Adipocyte (in vitro differentiated cells): ENCODE measurements around the gene HLA-DOA.

Experiments
- DNase-seq: peaks from one replicate; pipeline ENCODE4 v3.0.0-alpha.2; 2015; ENCODE audit warnings: low read depth
- H3K27me3 ChIP-seq: replicated peaks from 2 replicates; pipeline ENCODE4 v1.7.0; 2013; ENCODE audit warnings: mild to moderate bottlenecking, low read length, moderate library complexity; ENCODE audit not compliant: control insufficient read depth, insufficient read depth
- H3K36me3 ChIP-seq: 2 replicates; pipeline ENCODE4 v1.7.0; 2013; ENCODE audit warnings: low read length, mild to moderate bottlenecking, moderate library complexity; ENCODE audit not compliant: control insufficient read depth, insufficient read depth, severe bottlenecking
- H3K4me1 ChIP-seq: 2 replicates; pipeline ENCODE4 v1.7.0; 2013; ENCODE audit warnings: mild to moderate bottlenecking, low read length, moderate library complexity; ENCODE audit not compliant: control insufficient read depth, insufficient read depth
- H3K4me3 ChIP-seq: 2 replicates; pipeline ENCODE4 v1.7.0; 2013; ENCODE audit warnings: mild to moderate bottlenecking, low read length, moderate library complexity
- H3K9ac ChIP-seq: 2 replicates; pipeline ENCODE4 v1.7.0; 2013; ENCODE audit warnings: mild to moderate bottlenecking, low read length, moderate library complexity
- H3K9me3 ChIP-seq: 2 replicates; pipeline ENCODE4 v1.7.0; 2013; ENCODE audit warnings: mild to moderate bottlenecking, low read length, moderate library complexity; ENCODE audit not compliant: control insufficient read depth

The HLA-DOA gene

DNA sequence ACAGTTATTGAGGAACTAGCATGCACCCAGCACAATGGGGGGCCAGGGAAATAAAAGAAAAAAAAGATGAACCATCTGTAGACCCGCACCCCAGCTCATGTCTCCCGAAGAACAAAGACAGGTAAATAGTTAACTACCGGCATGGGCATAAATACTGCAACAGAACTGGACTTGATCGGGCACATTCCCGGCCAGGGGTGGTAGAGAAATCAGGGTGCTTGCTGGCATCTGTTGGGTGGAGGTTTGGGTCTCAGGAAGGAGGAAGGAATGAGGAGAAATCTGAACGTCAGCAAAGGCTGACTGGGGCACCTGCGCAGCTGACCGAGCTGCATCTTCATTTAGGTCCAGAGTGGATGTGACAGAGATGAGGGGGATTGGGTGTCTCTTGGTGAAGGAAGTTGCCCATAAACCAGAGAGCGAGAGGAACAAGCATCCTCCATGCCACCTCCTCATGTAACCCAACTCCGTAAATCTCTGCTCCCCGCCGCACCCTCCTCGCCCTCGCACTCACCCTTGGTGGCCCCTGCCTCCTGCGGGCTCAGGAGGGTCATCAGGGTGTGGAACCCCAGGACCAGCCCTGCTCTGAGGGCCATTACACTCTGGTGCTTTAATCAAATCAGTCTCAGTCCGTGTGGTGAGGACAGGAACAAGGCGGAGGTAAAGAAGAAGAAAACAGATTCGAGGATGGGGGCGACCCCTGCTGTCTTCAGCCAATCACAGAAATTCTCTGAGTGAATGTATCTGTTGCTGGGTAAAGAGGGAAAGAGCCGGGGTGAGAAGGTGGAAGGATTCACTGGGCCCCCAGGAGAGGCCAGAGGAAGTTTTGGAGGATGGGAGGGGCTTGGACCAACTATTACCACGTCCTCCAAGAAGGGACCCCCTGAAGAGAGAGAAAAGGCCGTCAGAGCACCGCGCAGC is at the start of gene HLA-DOA:
HLA-DOA (minus strand) TSS at position 648 of the 918 bp plus-strand sequence.
- Histone ChIP-seq H3K36me3 (no peaks in the 10 kb centered on the region), H3K27me3 (peaks cover 39% of the 10 kb centered on the region), H3K9ac (peak within 1 kb of the TSS; percentile 2), H3K4me1 (peaks cover 3% of the 10 kb centered on the region), H3K9me3 (no peaks in the 10 kb centered on the region), H3K4me3 (peak within 1 kb of the TSS; percentile 61)
- peak; percentile 13 for DNase-seq

DNA sequence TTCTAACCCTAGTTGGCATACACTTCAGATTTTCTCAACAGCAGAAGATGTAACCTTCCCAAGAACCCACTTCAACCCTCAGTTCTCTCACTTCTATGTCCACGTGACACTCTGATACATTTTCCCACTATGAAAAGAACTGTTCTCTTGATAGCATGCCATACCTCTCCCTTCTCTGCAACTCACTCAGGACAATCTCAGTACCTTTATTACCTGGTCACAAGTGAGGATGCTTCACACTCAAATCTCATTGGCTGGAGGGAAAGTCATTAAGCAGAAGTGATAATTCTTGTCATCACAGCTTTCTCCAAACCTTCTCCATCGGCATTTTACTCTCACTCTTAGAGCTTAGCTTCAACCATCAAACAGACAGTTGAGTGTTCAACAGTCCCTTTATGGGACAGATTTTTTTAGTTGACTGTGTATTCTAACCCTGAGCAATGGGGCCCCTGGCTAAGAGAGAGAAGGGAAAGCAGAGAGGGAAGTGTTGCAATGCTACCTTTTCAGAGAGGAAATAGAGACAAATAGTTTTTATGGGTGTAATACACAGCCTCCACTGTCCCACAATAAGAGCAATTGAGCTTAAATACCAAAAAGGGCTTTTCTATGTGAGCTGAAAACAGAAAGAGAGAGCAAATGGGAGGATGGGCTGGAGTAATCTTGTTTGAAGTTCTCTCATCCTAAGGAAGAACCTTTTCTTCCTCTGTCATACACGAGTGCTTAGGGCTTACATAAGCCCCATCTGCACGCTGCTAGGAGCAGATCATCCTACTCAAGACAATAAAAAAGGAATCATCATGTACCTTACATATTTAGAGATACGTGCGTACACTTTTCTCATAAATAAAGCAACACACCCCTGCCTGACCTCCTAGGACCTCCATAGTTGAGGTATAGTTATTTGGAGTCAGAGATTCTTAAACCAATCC is 48.1 kb upstream of the HLA-DOA start:
- Histone ChIP-seq H3K27me3 (peaks cover 20% of the 10 kb centered on the region), H3K4me1 (no peaks in the 10 kb centered on the region), H3K9me3 (no peaks in the 10 kb centered on the region), H3K36me3 (no peaks in the 10 kb centered on the region), H3K4me3 (no peak overlapping the region), H3K9ac (no peak overlapping the region)
- DNase-seq, result no peak

- H3K9me3 ChIP-seq, result no peaks in the 10 kb centered on the region
- H3K4me1 ChIP-seq, result no peaks in the 10 kb centered on the region
- DNase-seq, result no peak
- no peak overlapping the region for H3K9ac ChIP-seq
- H3K4me3 ChIP-seq, result no peak overlapping the region
- H3K36me3 ChIP-seq, result no peaks in the 10 kb centered on the region
- H3K27me3 ChIP-seq, result peaks cover 47% of the 10 kb centered on the region
Observed at GRCh38 chr6:33053230-33053629, 43.8 kb upstream of the HLA-DOA start.

DNA sequence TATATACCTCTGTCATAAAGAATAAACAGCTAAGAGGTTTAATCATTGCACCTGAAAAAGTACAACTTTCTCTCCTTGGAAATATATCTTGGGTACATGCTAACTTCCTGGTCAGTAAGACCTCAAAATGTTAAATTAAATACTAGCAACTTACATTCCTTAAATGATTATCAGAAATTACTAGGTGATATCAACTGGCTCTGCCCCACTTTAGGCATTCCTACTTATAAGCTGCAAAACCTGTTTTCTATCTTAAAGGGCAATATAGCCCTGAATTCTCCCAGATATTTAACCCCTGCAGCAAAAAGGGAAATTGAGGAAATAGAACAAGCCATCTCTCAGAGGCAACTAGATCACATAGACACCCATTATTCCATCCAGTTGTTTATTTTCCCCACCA is 43.2 kb upstream of the HLA-DOA start:
- no peaks in the 10 kb centered on the region for H3K4me1 ChIP-seq
- H3K9me3 ChIP-seq, result no peaks in the 10 kb centered on the region
- no peak overlapping the region for H3K4me3 ChIP-seq
- H3K9ac ChIP-seq, result no peak overlapping the region
- DNase-seq, result no peak
- H3K27me3 ChIP-seq, result peaks cover 47% of the 10 kb centered on the region
- no peaks in the 10 kb centered on the region for H3K36me3 ChIP-seq

GRCh38 chr6:33050014-33050810 is 40.8 kb upstream of the HLA-DOA start:
- Histone ChIP-seq H3K9me3 (no peaks in the 10 kb centered on the region), H3K9ac (no peak overlapping the region), H3K27me3 (peaks cover 44% of the 10 kb centered on the region), H3K4me1 (no peaks in the 10 kb centered on the region), H3K4me3 (no peak overlapping the region), H3K36me3 (no peaks in the 10 kb centered on the region)
- no peak for DNase-seq

DNA sequence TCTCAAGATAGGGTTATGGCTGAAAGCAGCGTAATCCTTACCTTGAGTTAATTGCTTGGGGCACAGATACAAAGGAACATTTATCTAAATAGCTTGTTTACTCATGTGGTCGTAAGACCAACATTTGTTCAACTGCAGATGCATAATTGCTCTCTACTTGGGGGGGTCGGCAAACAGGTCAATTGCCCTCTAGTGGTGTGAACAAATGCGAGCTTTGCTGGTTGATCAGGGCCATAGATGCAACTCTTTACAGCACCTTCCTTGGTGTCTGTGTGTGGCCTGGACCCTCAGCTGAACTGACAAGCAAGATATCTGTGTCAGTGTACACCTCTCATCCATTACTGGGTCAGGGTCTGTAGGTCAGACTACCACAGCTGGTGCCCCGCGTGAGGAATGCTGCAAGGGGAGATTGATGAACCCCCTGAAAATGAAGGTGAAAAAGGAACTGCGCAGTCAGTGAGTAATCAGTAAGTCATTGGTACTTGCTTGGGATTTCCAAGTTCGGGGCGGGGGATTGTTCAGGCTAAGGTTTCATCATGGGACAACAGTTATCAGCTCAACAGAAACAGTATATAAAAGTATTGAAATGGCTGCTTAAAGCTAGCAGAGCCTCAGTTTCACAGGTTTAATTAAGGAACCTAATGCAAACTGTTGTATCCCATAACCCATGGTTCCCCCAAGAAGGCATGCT is 40.1 kb upstream of the HLA-DOA start:
- no peak for DNase-seq
- Histone ChIP-seq H3K9ac (no peak overlapping the region), H3K9me3 (no peaks in the 10 kb centered on the region), H3K36me3 (no peaks in the 10 kb centered on the region), H3K4me1 (no peaks in the 10 kb centered on the region), H3K27me3 (peaks cover 44% of the 10 kb centered on the region), H3K4me3 (no peak overlapping the region)

- Histone ChIP-seq H3K9ac (no peak overlapping the region), H3K9me3 (peaks cover 7% of the 10 kb centered on the region), H3K4me1 (peaks cover 8% of the 10 kb centered on the region), H3K4me3 (no peak overlapping the region), H3K27me3 (no peaks in the 10 kb centered on the region), H3K36me3 (no peaks in the 10 kb centered on the region)
- no peak for DNase-seq
Observed at GRCh38 chr6:33040157-33040556, 30.8 kb upstream of the HLA-DOA start.

DNA sequence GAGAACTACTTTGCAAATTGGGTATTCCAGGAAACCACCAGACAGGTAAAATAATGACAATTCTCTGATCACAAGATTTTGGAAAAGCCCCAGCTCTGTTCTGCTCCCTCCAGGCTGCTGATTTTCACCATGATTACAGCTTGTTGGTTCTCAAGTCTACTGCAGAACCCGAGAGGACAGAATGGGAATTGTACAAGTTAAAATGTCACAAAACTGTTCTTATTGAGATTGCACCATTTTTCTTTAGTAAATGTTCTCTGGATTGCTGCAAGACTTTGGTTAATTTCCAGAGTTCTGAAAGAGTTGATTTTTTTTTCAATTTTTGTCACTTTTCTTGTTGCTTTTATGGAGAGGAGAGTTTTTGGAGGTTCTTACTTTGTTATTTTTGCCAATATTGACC is 27.1 kb upstream of the HLA-DOA start:
- Histone ChIP-seq H3K9me3 (peaks cover 8% of the 10 kb centered on the region), H3K9ac (no peak overlapping the region), H3K36me3 (no peaks in the 10 kb centered on the region), H3K4me3 (no peak overlapping the region), H3K4me1 (peaks cover 8% of the 10 kb centered on the region), H3K27me3 (no peaks in the 10 kb centered on the region)
- DNase-seq, result no peak

- H3K9ac ChIP-seq, result no peak overlapping the region
- no peaks in the 10 kb centered on the region for H3K27me3 ChIP-seq
- peaks cover 8% of the 10 kb centered on the region for H3K9me3 ChIP-seq
- H3K36me3 ChIP-seq, result no peaks in the 10 kb centered on the region
- no peak overlapping the region for H3K4me3 ChIP-seq
- no peak for DNase-seq
- H3K4me1 ChIP-seq, result peaks cover 8% of the 10 kb centered on the region
Observed at GRCh38 chr6:33034554-33034953, 25.2 kb upstream of the HLA-DOA start.

DNA sequence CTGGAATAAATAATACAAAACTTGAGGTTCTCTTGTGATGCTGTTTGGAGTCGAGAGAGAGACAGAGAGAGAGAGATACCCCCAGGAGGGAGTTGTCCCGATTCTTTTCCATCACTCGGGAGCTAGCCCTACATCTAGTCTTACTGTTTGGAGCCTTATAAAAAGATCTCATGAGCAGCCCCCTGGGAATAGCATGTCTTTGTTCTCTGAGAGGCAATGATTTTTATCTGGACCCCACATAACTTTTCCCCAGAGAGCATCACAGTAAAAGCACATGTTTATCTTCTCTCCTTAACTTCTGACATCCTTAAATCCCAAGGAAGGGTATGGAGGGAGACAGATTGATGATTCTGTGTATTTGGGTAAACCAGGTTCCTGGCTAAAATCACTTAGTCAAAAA is 20.9 kb upstream of the HLA-DOA start:
- Histone ChIP-seq H3K4me3 (no peak overlapping the region), H3K9ac (no peak overlapping the region), H3K4me1 (no peaks in the 10 kb centered on the region), H3K27me3 (no peaks in the 10 kb centered on the region), H3K36me3 (no peaks in the 10 kb centered on the region), H3K9me3 (peaks cover 7% of the 10 kb centered on the region)
- no peak for DNase-seq
